Left cardiac atrium (tissue), 4 donors: Measurements from ENCODE around the gene EDEM3. TPM values are rescaled to one million over a fixed set of nuclear protein-coding genes. Genes with fewer than 3 reads are reported as not detected.
A peak's percentile ranks its signal among the peaks of the same experiment; 100 is the strongest.

Experiments
- ATAC-seq, 2 donors: fragments of 200-7000 bp; cut with Tn5 transposase; one replicate each; pipeline ENCODE4 v1.9.1; 2020; ENCODE audit warnings: mild to moderate bottlenecking in 2 of 2, moderate library complexity in 2 of 2
- DNase-seq: peaks from one replicate; pipeline ENCODE4 v3.0.0-alpha.2; 2020
- intact Hi-C, 2 donors: fragments of 100-400 bp; cut with DNase I; formaldehyde crosslinking; loops; one replicate each; pipeline versions ENCODE4 v1.14.1 to v1.15.1; 2022 to 2023
- total RNA-seq, 2 donors: library from RNA; stranded (reverse); fragmentation: NEBNext Ultra II Directional; extraction: Animal tissue kit (Norgen Biotek cat#: 25700); gene quantifications; one replicate each; pipeline ENCODE4 v1.2.1, GENCODE V29; 2021
- donor health status: DM: no; HTN: yes; CAD: no.
- donor health status: DM: no; HTN: yes; CAD: no; lungs with severe emphysema.
- donor health status: DM: yes; HTN: yes; CAD: no.
- donor health status: Dilated cardiomyopathy.

Gene EDEM3
- total RNA-seq, 2 donors from 2014 or later: 21.7 to 25.4 TPM

GRCh38 chr1:184747089-184747955, 7.3 kb downstream of the EDEM3 start:
- intact Hi-C loops: no loop called here
- ATAC-seq (no peak), DNase-seq (no peak)

GRCh38 chr1:184745929-184746638, 8.6 kb downstream of the EDEM3 start:
- DNase-seq: no peak
- intact Hi-C loops: no loop called here
- ATAC-seq: no peak

GRCh38 chr1:184745110-184745509, 9.5 kb downstream of the EDEM3 start:
- no peak for ATAC-seq
- intact Hi-C loops: no loop called here

GRCh38 chr1:184743062-184743756, 11.4 kb downstream of the EDEM3 start:
- ATAC-seq (no peak), DNase-seq (no peak)
- intact Hi-C loops: no loop called here

More at GRCh38 chr1:184745110-184745509, 9.5 kb downstream of the EDEM3 start:
- no peak for DNase-seq

- DNase-seq (no peak), ATAC-seq (no peak)
- intact Hi-C loops: no loop called here
Observed at GRCh38 chr1:184740344-184740743, 14.3 kb downstream of the EDEM3 start.

- ATAC-seq (no peak), DNase-seq (no peak)
- intact Hi-C loops: no loop called here
Observed at GRCh38 chr1:184739796-184740195, 14.9 kb downstream of the EDEM3 start.

GRCh38 chr1:184739070-184739469, 15.6 kb downstream of the EDEM3 start:
- no peak for DNase-seq
- intact Hi-C loops: no loop called here
- ATAC-seq: no peak

GRCh38 chr1:184734980-184735379, 19.7 kb downstream of the EDEM3 start:
- no peak for DNase-seq
- intact Hi-C loops: no loop called here
- ATAC-seq: no peak

- DNase-seq: no peak
- no peak for ATAC-seq
- intact Hi-C loops: no loop called here
Observed at GRCh38 chr1:184724843-184725242, 29.8 kb downstream of the EDEM3 start.

GRCh38 chr1:184716158-184716557, 38.5 kb downstream of the EDEM3 start:
- ATAC-seq: no peak
- no peak for DNase-seq
- intact Hi-C loops: no loop called here

- ATAC-seq: no peak
- DNase-seq: no peak
- intact Hi-C loops: no loop called here
Observed at GRCh38 chr1:184709418-184709817, 45.2 kb downstream of the EDEM3 start.

- intact Hi-C loops: no loop called here
- DNase-seq (no peak), ATAC-seq (no peak)
Observed at GRCh38 chr1:184708084-184708676, 46.5 kb downstream of the EDEM3 start.

GRCh38 chr1:184705271-184705670, 49.4 kb downstream of the EDEM3 start:
- ATAC-seq (no peak), DNase-seq (no peak)
- intact Hi-C loops: no loop called here

- intact Hi-C loops: no loop called here
- ATAC-seq (peak in 1 of 2 donors; percentile 41), DNase-seq (no peak)
Observed at GRCh38 chr1:184701816-184702215, 52.8 kb downstream of the EDEM3 start.

GRCh38 chr1:184698969-184699368, 55.7 kb downstream of the EDEM3 start:
- no peak for ATAC-seq
- intact Hi-C loops: no loop called here
- DNase-seq: no peak

GRCh38 chr1:184698016-184698415, 56.6 kb downstream of the EDEM3 start:
- no peak for ATAC-seq
- intact Hi-C loops: no loop called here
- no peak for DNase-seq

- DNase-seq (no peak), ATAC-seq (no peak)
- intact Hi-C loops: no loop called here
Observed at GRCh38 chr1:184696403-184696802, 58.3 kb downstream of the EDEM3 start.

GRCh38 chr1:184695023-184695422, 59.6 kb downstream of the EDEM3 start:
- no peak for DNase-seq
- no peak for ATAC-seq
- intact Hi-C loops: no loop called here

- intact Hi-C loops: loop anchor here in 1 of 2 donors (5.0 kb wide), 1 partner anchor 616 kb away; no protein-coding TSS in a partner anchor
- no peak for DNase-seq
- ATAC-seq: no peak
Observed at GRCh38 chr1:184693011-184693410, 61.6 kb downstream of the EDEM3 start.
